Fibroblast of upper back skin (primary cell): Measurements from ENCODE around the gene BLTP2.
A peak's percentile ranks its signal among the peaks of the same experiment; 100 is the strongest.
"Not testable (repeated sequence)": the region's sequence is repeated elsewhere in the genome, so short reads cannot be mapped to it uniquely, and the experiment has no call there.

Source experiments
- DNase-seq: peaks from one replicate; pipeline ENCODE4 v3.0.0-alpha.2; 2013

Gene BLTP2

GRCh38 chr17:28646039-28646754, 1.2 kb upstream of the BLTP2 start:
- DNase-seq: no peak

DNA sequence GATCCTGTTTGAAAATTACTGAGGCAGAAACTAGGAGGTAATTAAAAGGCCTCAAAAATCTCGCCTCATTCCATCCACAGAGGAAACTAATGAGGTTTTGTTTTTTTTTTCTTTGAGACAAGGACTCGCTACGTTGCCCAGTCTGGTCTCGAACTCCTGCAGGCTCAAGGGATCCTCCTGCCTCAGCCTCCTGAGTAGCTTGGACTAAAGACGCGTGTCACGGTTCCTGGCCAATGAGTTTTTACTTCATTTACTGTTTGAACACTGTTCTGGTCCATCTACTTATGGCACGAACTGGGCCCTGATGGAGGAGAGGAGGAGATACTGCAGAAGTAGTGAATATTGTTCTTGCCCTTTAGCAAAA, 600 bp upstream of the BLTP2 start:
- DNase-seq: no peak

DNA sequence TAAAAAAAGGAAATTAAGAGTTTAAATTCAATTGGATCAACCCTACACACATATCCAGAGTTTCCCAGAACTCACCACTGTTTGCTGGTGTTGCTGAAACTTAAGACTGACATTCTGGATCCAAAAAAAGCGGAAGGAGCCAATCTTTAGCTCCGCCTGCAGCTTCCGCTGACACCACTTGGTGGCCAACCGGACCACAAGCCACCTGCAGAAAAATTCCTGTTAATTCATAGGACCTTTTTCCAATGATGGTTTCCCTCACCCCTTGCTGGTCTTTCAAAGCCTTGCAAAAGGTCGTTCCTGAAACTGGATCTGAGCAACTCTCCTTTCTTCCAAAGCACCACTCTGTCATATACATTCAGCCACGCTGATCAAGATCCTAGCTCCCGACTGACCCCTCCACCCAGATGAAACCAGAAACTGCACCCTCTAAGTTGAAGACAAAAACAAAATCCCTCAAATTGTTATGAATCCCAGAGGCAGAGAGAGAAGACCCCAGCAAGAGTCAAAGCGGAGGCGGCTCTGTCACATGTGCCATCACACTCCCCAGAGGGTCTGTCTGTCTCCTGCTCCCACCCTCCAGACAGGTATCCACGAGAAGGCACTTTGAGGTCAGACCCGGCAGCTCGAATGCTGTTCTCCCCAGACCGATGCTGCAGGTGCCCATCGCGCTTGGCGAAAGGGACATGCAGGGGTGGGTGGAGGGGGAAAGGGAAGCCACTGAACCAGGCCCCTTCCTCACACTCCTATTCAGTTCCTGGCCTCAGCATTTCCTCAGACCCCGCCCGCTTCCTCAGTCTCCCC, 773 bp downstream of the BLTP2 start:
- DNase-seq: peak; percentile 22

- DNase-seq: no peak
Measured at GRCh38 chr17:28641579-28641978, 3.4 kb downstream of the BLTP2 start.

DNA sequence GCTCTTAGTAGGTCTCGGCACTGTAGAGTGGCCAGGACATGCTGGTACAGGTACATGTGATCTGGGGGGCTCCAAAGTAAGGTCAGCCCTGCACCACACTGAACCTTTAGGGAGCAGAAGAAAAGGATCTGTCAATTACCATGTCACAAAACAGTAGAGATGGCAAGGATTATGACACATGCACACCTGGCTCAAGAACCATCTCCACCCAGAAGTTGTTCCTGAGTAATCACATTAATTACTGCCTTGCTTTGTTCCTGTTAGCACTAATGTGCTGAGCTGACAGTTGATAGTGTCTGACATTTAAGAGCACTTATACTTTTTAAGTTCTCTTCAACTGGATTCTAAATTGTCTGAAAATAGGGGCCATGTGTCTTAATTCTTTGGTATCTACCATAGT, 9.5 kb downstream of the BLTP2 start:
- DNase-seq: no peak

DNA sequence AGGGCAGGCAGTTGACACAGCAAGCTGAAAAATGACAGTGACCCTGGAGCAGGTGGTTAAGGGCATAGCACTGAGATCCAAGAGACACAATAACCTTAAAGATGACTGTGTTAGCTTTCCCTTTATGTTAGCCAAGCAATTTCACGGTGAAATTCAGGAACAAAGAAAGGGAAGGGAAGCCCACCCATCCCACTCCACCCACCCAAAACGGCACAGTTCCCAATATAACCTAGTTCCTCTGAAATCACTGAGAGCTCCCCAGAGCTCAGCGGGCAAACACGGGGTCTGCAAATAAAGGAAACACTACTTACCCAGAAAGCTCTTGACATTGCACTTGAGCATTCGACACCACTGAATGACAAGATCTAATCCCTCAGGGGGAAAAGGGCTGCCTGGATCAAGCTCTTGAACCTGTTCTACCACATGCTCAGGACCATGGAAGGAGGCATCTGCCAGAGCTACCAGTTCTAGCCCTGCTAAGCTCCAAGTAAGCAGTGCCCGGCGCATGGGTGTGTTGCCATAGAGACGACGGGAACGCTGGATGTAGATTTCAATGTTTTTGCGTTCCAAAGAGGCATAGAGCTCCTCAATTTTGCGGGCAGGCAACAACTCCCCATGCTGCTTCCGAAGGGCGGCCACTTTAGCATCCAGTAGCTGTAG, 10.6 kb downstream of the BLTP2 start:
- DNase-seq: no peak

GRCh38 chr17:28626818-28627217, 18.1 kb downstream of the BLTP2 start:
- DNase-seq: no peak

DNA sequence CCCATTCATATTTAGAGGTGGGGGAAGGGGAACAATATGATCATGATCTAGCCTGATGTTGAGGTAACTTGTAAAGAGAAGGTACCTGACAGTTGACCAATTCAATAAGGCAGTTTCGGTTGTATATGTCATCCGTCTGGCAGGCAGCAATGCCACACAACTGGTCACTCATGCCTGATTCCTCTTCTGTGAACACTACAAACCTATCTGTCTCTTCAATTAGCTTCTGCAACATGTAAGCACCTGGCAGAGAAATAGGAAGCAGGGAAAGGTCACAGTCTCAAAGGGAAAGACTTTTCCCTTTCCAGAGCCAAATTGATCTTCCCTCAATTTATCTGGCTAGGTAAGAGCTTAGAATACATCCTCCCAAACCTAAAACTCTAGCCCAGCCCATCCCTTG, 20.8 kb downstream of the BLTP2 start:
- no peak for DNase-seq

- no peak for DNase-seq
Measured at GRCh38 chr17:28623696-28624095, 21.3 kb downstream of the BLTP2 start.

GRCh38 chr17:28622186-28622585, 22.8 kb downstream of the BLTP2 start:
- DNase-seq: no peak

GRCh38 chr17:28620010-28620409, 24.9 kb downstream of the BLTP2 start:
- no peak for DNase-seq

DNA sequence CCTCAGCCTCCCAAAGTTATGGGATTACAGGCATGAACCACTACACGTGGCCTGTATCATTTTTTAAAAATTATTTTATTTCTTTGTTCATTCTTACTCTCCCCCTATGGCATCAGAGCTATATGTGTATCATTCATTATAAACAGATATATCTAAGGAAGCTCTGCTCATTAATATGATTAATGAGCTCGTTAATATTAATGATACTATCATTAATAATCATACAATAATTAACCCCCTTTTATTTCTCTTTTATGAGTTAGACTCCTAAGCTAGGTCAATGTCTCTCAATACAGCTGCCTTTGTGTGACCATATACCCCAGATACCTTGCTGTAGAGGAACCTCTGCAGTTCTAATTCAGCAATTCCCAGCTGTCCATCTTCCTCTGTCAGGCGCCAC, 26.5 kb downstream of the BLTP2 start:
- no peak for DNase-seq

DNA sequence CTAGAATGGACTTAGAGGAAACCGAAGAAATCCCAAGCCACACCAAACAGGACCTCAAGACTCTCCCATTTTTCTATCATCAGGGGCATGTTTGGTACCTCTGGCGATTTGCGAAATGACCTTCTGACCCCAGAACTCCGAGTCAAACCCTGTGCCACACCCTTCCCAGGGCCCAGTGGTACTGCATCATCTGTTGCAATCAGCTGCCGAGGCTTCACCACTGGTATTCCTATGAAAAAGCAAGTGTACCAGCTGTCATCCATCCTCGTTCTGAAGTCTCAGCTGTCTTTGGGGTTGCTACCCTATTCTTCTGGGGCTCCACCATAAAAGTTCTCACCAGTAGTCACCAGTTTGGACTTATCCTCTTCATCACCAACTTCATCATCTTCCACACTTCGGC, 28.7 kb downstream of the BLTP2 start:
- no peak for DNase-seq

DNA sequence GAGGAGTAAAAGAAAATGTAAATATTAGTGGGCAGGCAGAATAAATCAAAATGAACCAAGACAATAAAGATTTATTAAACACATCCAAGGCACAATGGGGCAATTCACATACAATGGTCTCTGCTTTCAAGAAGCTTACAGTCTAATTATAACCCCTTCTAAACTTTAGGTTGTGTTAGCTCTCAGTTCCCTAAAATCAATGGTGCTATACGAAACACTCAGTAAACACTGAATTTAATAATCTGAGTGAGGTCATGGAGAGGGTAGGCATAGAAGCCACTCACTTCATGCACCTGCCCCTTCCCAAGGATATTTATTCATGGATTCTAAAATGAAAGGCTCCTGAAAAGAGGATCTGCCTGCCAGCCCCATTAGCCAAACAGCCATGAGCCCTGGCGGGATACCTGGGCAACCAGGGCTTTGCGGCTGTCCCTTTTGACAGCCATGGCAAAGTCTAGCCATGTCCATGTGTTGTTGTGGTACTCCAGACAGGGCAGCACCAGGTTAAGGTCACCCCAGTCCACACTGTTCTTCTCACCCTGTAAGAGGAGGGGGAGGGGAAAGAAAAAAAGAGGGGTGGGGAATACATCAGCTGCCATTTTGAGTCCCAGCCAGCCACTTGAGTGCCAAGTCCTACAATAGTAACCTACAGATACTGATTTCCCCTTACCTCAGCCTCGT, 29.6 kb downstream of the BLTP2 start:
- no peak for DNase-seq

GRCh38 chr17:28613931-28614381, 31.0 kb downstream of the BLTP2 start, which contains the start of gene RSKR:
Gene RSKR (minus strand): TSS chr17:28614185. CDS start chr17:28614161, 24 bp downstream.
- DNase-seq: no peak

- DNase-seq: peak; percentile 26
Measured at GRCh38 chr17:28612936-28613872, 31.8 kb downstream of the BLTP2 start.

- no peak for DNase-seq
Measured at GRCh38 chr17:28612531-28612930, 32.4 kb downstream of the BLTP2 start.

DNA sequence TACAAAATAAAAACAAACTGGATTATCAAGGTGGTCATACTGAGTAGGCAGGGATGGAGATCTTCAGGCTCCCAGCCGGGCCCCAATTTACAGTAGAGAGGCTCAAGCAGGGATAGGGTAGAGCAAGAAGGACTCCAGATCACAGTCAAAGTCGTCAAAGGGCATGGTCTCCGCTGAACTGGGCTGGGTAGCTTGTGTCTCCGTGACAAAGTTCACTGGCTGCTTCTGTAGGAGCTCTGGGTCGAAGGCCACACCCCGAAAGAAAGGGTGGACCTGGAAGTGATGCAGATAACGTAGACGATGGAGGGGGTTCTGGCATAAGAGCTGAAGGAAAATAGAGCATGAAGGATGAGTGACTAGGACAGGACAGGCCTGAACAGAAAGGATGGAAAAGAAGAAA, 34.6 kb downstream of the BLTP2 start:
- DNase-seq: no peak

- not testable (repeated sequence) for DNase-seq
Measured at GRCh38 chr17:28604031-28604430, 40.9 kb downstream of the BLTP2 start.

DNA sequence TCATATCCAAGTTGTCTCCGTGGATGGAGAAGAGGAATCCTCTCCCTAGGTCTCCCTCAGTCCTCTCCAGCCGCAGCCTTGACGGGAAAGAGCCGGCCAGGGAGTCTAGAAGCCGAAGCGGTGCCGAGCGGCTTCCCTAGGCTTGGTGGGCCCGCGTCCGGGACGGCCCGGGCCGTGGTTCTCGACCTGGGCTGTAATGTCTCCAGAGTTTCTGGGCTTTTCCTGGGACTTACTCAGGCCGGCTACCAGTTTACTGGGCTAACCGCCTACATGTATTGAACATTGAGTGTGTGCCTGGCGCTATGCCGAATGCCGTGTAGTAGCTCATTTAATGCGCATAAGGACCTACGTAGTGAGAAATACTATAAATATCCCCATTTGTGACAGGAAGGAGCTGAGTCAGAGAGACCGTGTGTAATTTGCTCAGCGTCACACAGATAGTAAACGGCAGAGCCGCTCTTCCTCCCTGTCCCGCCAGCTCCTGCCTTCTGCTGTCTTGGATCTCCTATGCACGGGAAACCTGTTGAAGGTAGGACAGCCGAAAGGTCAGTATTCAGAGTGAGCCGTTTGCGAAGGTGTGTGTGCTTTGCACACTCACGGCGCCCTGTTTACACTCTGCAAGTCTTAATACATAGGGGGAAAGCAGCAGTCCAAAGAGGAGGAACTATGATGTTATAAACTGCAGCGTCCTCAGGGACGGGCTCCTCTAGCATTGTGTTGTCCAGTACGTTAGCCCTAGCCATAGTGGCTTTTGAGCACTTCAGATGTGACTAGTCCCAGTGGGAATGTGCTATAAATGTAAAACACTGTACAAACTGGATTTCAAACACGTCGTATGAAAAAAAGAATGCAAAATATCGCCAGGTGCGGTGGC, 45.4 kb downstream of the BLTP2 start:
- peak; percentile 86 for DNase-seq

DNA sequence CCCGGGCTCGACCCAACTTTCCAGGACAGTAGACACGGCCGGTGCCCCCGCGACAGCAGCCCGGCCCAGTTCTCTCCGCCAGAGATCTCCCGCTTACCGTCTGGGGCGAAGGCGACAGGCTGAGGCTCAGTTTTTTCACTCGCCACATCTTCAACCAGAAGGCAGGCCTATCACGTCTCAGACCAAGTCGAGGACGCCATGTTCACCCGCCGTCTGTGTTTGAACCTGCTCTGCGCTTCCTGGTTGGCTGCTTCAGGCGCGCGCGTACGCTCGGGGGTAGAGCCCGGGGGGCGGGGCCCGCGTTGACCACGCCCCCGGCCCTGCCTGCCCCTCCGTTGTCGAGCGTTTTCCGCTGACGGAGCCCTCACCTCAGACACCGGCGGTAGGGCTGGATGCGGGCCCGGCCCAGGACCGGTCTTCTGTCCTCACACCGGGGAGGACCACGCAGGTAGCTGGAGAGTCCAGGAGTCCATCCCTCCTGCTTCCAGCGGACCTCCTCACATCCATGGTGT, 46.1 kb downstream of the BLTP2 start, which contains the start of gene SPAG5:
SPAG5 (minus strand) TSS at position 227 of the 512 bp plus-strand sequence; CDS start at position 148, 79 bp downstream.
- DNase-seq: peak; percentile 89
